H1 (cell line): ENCODE results near the gene CFLAR. TPM values are rescaled to one million over a fixed set of nuclear protein-coding genes. Genes with fewer than 3 reads are reported as not detected.

ENCODE experiments used
- CTCF ChIA-PET: fragments of 300-600 bp; sonication (Branson Sonifier 250); formaldehyde crosslinking; loops from one replicate; lab custom pipeline; 2021; ENCODE audit not compliant: partially characterized antibody; lab: Charles Lee
- POLR2A ChIA-PET: fragments of 300-600 bp; sonication (Branson Sonifier 250); formaldehyde crosslinking; loops from one replicate; lab custom pipeline; 2021; ENCODE audit warnings: inconsistent platforms; ENCODE audit not compliant: partially characterized antibody; lab: Charles Lee
- DNase-seq, 2 experiments: peaks; one replicate each; pipeline versions ENCODE4 v3.0.0 to v3.0.0-alpha.2; 2010 to 2022; ENCODE audit warnings: low spot score in 2 of 2, low read depth in 1 of 2, mixed read lengths in 1 of 2
- FAIRE-seq: peaks from 2 replicates; lab custom pipeline; 2011; peaks lifted over from hg19 to GRCh38; lab: Jason Lieb, UNC
- H2AFZ ChIP-seq: 2 replicates; pipeline ENCODE4 v1.8.1; 2012; ENCODE audit warnings: low read length, inconsistent platforms
- H2AK5ac ChIP-seq: 2 replicates; pipeline ENCODE4 v1.6.1; 2013; ENCODE audit warnings: low read depth, low read length
- H2BK120ac ChIP-seq: replicated peaks from 2 replicates; pipeline ENCODE3; 2013; ENCODE audit warnings: low read depth, low read length, inconsistent platforms
- H2BK12ac ChIP-seq: 2 replicates; pipeline ENCODE4 v1.6.1; 2013; ENCODE audit warnings: low read depth, low read length
- H2BK15ac ChIP-seq: 2 replicates; pipeline ENCODE4 v1.6.1; 2013; ENCODE audit warnings: low read length
- H2BK20ac ChIP-seq: 2 replicates; pipeline ENCODE4 v1.6.1; 2013; ENCODE audit warnings: low read length
- H2BK5ac ChIP-seq: 2 replicates; pipeline ENCODE4 v1.6.1; 2013; ENCODE audit warnings: low read depth, low read length
- H3K14ac ChIP-seq: 2 replicates; pipeline ENCODE4 v1.6.1; 2013; ENCODE audit warnings: inconsistent platforms; ENCODE audit not compliant: insufficient read length
- H3K18ac ChIP-seq: 2 replicates; pipeline ENCODE4 v1.6.1; 2013; ENCODE audit warnings: low read length; ENCODE audit errors: extremely low read depth
- H3K23ac ChIP-seq: 2 replicates; pipeline ENCODE4 v1.6.1; 2013; ENCODE audit warnings: inconsistent platforms; ENCODE audit not compliant: insufficient read length
- H3K23me2 ChIP-seq: 2 replicates; pipeline ENCODE4 v1.6.1; 2013; ENCODE audit warnings: low read depth, low read length
- H3K27ac ChIP-seq: 2 replicates; pipeline ENCODE4 v1.6.1; 2011; ENCODE audit warnings: low read depth, low read length, inconsistent platforms
- H3K27me3 ChIP-seq, 4 experiments: replicated peaks in 1 of 4; 1 replicate in 1 of 4; 2 replicates in 3 of 4; pipeline versions ENCODE4 v1.6.1 to v1.8.1; 2011 to 2013; ENCODE audit warnings: low read length in 3 of 4, mild to moderate bottlenecking in 3 of 4, inconsistent platforms in 2 of 4, mixed read lengths in 2 of 4, moderate library complexity in 1 of 4; ENCODE audit not compliant: control insufficient read depth in 3 of 4, insufficient read depth in 3 of 4; ENCODE audit errors: extremely low read depth in 1 of 4
- H3K36me3 ChIP-seq, 4 experiments: 2 replicates each; pipeline versions ENCODE4 v1.6.1 to v1.8.1; 2011 to 2013; ENCODE audit warnings: mild to moderate bottlenecking in 4 of 4, low read length in 3 of 4, moderate library complexity in 2 of 4, control low read depth in 1 of 4, inconsistent platforms in 1 of 4; ENCODE audit not compliant: insufficient read depth in 4 of 4, control insufficient read depth in 2 of 4
- H3K4ac ChIP-seq: replicated peaks from 2 replicates; pipeline ENCODE3; 2013; ENCODE audit warnings: low read length, low read depth, mixed read lengths, inconsistent platforms; ENCODE audit not compliant: insufficient read length
- H3K4me1 ChIP-seq, 4 experiments: replicated peaks in 1 of 4; 1 replicate in 1 of 4; 2 replicates in 3 of 4; pipeline versions ENCODE4 v1.6.1 to v1.8.1; 2011 to 2013; ENCODE audit warnings: low read length in 3 of 4, inconsistent platforms in 2 of 4, mixed read lengths in 1 of 4; ENCODE audit not compliant: insufficient read depth in 4 of 4, control insufficient read depth in 3 of 4
- H3K4me2 ChIP-seq, 2 experiments: 2 replicates each; pipeline versions ENCODE4 v1.6.1 to v1.8.1; 2011 to 2013; ENCODE audit warnings: low read depth in 2 of 2, low read length in 2 of 2, control low read depth in 1 of 2, inconsistent platforms in 1 of 2, mild to moderate bottlenecking in 1 of 2; ENCODE audit not compliant: insufficient read depth in 1 of 2
- H3K4me3 ChIP-seq, 4 experiments: fragments of 200-600, 300-600 bp in 1 of 4; sonication (generic), shearing (Covaris generic), sonication (Bioruptor Twin) in 1 of 4; 2 replicates each; pipeline versions ENCODE4 v1.5.1 to v1.8.1; 2011 to 2016; ENCODE audit warnings: low read length in 4 of 4, low read depth in 3 of 4, control low read depth in 2 of 4, inconsistent platforms in 2 of 4, mild to moderate bottlenecking in 2 of 4, mixed read lengths in 1 of 4, moderate library complexity in 1 of 4; ENCODE audit not compliant: insufficient read depth in 2 of 4; ENCODE audit errors: extremely low read depth in 1 of 4
- H3K56ac ChIP-seq: replicated peaks from 2 replicates; pipeline ENCODE3; 2013; ENCODE audit warnings: low read depth, mild to moderate bottlenecking, mixed read lengths, low read length, inconsistent platforms; ENCODE audit not compliant: insufficient read length
- H3K79me1 ChIP-seq: 2 replicates; pipeline ENCODE4 v1.6.1; 2013; ENCODE audit warnings: low read depth, low read length, control low read depth
- H3K79me2 ChIP-seq, 2 experiments: 2 replicates each; pipeline versions ENCODE4 v1.6.1 to v1.8.1; 2012 to 2013; ENCODE audit warnings: low read length in 2 of 2, mild to moderate bottlenecking in 2 of 2, inconsistent platforms in 1 of 2; ENCODE audit not compliant: insufficient read depth in 2 of 2, control insufficient read depth in 1 of 2
- H3K9ac ChIP-seq, 4 experiments: replicated peaks in 1 of 4; 1 replicate in 1 of 4; 2 replicates in 3 of 4; pipeline versions ENCODE4 v1.6.1 to v1.8.1; 2011 to 2013; ENCODE audit warnings: low read depth in 3 of 4, low read length in 3 of 4, control low read depth in 2 of 4, mild to moderate bottlenecking in 2 of 4, moderate library complexity in 2 of 4, inconsistent platforms in 1 of 4; ENCODE audit errors: extremely low read depth in 1 of 4
- H3K9me3 ChIP-seq, 2 experiments: 2 replicates each; pipeline versions ENCODE4 v1.6.1 to v1.8.1; 2012 to 2013; ENCODE audit warnings: mild to moderate bottlenecking in 2 of 2, moderate library complexity in 2 of 2, control low read depth in 1 of 2, inconsistent platforms in 1 of 2, low read depth in 1 of 2, low read length in 1 of 2, mixed read lengths in 1 of 2; ENCODE audit not compliant: insufficient read depth in 2 of 2
- H4K20me1 ChIP-seq, 2 experiments: replicated peaks in 1 of 2; 2 replicates each; pipeline versions ENCODE3 to v1.8.1; 2011 to 2013; ENCODE audit warnings: inconsistent platforms in 2 of 2, low read length in 2 of 2, mild to moderate bottlenecking in 1 of 2; ENCODE audit not compliant: insufficient read depth in 2 of 2, control insufficient read depth in 1 of 2
- H4K5ac ChIP-seq: 2 replicates; pipeline ENCODE4 v1.6.1; 2013; ENCODE audit warnings: low read length, low read depth, mixed read lengths, inconsistent platforms; ENCODE audit not compliant: insufficient read length
- H4K8ac ChIP-seq: 2 replicates; pipeline ENCODE4 v1.8.0; 2013; ENCODE audit warnings: mild to moderate bottlenecking, moderate library complexity, low read length, inconsistent platforms; ENCODE audit not compliant: insufficient read depth; ENCODE audit errors: extremely low read depth
- H4K91ac ChIP-seq: replicated peaks from 2 replicates; pipeline ENCODE3; 2013; ENCODE audit warnings: low read length, mixed read lengths, inconsistent platforms; ENCODE audit not compliant: insufficient read length
- ASH2L ChIP-seq: fragments of 200-600, 300-600 bp; sonication (generic); IDR thresholded peaks from one replicate; pipeline ENCODE4 v1.7.1; 2017; ENCODE audit warnings: low read length
- CEBPB ChIP-seq: IDR thresholded peaks from 2 replicates; pipeline ENCODE4 v1.6.1; 2012; ENCODE audit warnings: low read depth, low read length
- POLR2A ChIP-seq, 2 experiments: IDR thresholded peaks; 1 replicate in 1 of 2; 2 replicates in 1 of 2; pipeline ENCODE4 v1.6.1; 2011; ENCODE audit warnings: low read depth in 2 of 2, low read length in 2 of 2, mild to moderate bottlenecking in 2 of 2; ENCODE audit errors: control extremely low read depth in 1 of 2
- SUZ12 ChIP-seq: fragments of 200-600 bp; sonication (generic); IDR thresholded peaks from 2 replicates; pipeline ENCODE4 v1.6.1; 2012; ENCODE audit warnings: mild to moderate bottlenecking, inconsistent platforms, low read length, moderate library complexity, mixed read lengths
- WGBS, 2 experiments: shearing (Covaris generic) in 1 of 2; methylation state at CpG; one replicate each; pipeline versions ENCODE4 v1.1.6 to v1.1.7; 2013 to 2015; ENCODE audit warnings: low lambda C conversion rate in 2 of 2, mixed read lengths in 2 of 2, inconsistent platforms in 1 of 2, low coverage in 1 of 2, missing lambda C conversion rate in 1 of 2; ENCODE audit not compliant: insufficient replicate concordance in 2 of 2, insufficient coverage in 1 of 2, insufficient read length in 1 of 2; ENCODE audit errors: extremely low coverage in 1 of 2, missing lambda C conversion rate in 1 of 2; 5-methylcytosine and 5-hydroxymethylcytosine counted together
- polyA plus RNA-seq, 7 experiments: library from polyadenylated mRNA; depleted of rRNA in 3 of 7; stranded (reverse) in 5 of 7; unstranded in 2 of 7; fragments of >200 nt in 5 of 7; fragments of 200-250 nt in 2 of 7; gene quantifications; 1 replicate in 5 of 7; 2 replicates in 1 of 7; 4 replicates in 1 of 7; pipeline versions ENCODE4 v1.2.1 to v1.2.3, GENCODE V29; 2011 to 2013; ENCODE audit warnings: missing spikeins in 2 of 7, mixed read lengths in 2 of 7
- total RNA-seq: library from RNA; stranded (reverse); fragmentation: NEBNext Ultra II Directional; extraction: Animal tissue kit (Norgen Biotek cat#: 25700); gene quantifications from 2 replicates; pipeline ENCODE4 v1.2.1, GENCODE V29; 2021
- TF ChIP-seq, protein P1 (sequence below): IDR thresholded peaks from 2 replicates; pipeline ENCODE4 v1.6.1; 2012; ENCODE audit warnings: inconsistent platforms

CFLAR gene
- total and polyA plus RNA-seq, 2 of the 8 experiments (the other 6 are each of a cell fraction or from before 2014, with no cell fraction given) = 1.1 to 3.9 TPM

DNA sequence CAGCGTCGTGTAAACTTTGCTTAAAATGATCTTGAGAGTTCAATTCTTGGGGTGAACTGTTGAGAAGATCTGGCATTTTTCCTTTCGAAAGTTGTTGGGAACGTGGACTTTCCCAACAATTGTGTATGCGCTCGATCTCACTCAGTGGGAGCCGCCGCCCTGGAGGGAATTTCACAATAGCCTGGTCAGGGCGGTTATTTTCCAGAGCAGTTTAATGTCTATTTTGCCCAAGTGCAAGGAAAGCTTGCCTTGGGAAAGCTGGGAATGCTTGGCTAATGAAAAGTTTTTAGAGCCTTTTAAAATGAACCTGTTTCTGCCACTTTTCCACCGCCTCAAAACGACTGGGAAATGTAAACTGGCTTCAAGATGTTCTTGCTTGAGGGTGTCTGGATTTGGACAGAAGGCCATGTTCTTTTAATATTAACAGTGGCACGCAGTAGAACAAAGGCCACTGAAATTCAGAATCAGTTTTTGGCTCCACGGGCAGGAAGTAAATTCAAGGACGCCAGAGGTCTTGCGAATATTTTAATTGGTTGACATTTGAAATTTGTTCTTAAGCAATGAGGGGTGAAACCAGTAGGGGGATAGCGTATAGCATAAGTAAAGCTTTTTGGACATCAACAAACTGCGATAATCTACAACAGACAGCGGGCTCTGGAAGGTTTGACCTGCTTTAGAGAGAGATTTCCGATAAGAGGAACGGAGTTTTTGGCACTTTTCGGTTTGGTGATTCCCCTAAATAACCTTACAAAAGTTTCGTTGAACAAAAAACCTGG, 1.2 kb downstream of the CFLAR start:
- Histone ChIP-seq H3K79me1 (no peaks in the 10 kb centered on the region), H3K23ac (no peak overlapping the region), H2BK5ac (0 out of 2 replicates have a peak overlapping the region, but pooled peaks have one; percentile 68), H2AK5ac (no peak overlapping the region), H2BK12ac (no peak overlapping the region), H3K14ac (no peak overlapping the region), H3K79me2 (no peaks in the 10 kb centered on the region), H2AFZ (0 out of 2 replicates have a peak overlapping the region, but pooled peaks have one; percentile 31), H2BK120ac (peak overlapping the region; percentile 96), H3K27ac (peak overlapping the region; percentile 58), H3K4ac (peak overlapping the region; percentile 58), H3K4me3 (peak overlapping the region; percentile 52 to 87 (median 70)), H3K56ac (peak overlapping the region; percentile 61), H3K9me3 (peaks cover 0 to 4% of the 10 kb centered on the region in 2 experiments; a peak in 1 of 4 replicates), H2BK15ac (0 out of 2 replicates have a peak overlapping the region, but pooled peaks have one; percentile 49), H3K23me2 (peaks cover 9% of the 10 kb centered on the region), H4K91ac (peak overlapping the region; percentile 83), H3K4me1 (peaks cover 4 to 11% (median 7%) of the 10 kb centered on the region in 4 experiments), H3K18ac (peak overlapping the region; percentile 48; the same call in 1 of the 2 replicates), H3K9ac (peak overlapping the region in 3 of 4 experiments; percentile 56 to 79 (median 79); a peak in 6 of 7 replicates), H3K4me2 (peak overlapping the region; percentile 54 to 89), H4K20me1 (peaks cover 0 to 2% of the 10 kb centered on the region in 2 experiments), H2BK20ac (no peak overlapping the region), H3K36me3 (no peaks in the 10 kb centered on the region), H4K5ac (peak overlapping the region; percentile 76), H3K27me3 (no peaks in the 10 kb centered on the region), H4K8ac (peak overlapping the region; percentile 97)
- CTCF ChIA-PET = interaction anchor here (0.7 to 2.8 kb wide), 15 partner anchors 9 to 154 kb away, joined by 3 to 21 read pairs (median 5); partner anchors contain the start of genes CASP10 and ORC2
- 44% methylated on average over 22 of the region's 22 CpGs; no CpG with 5 or more reads in 1 of the 2 experiments for WGBS, 2 experiments
- DNase-seq (no peak), FAIRE-seq (no peak)
- POLR2A ChIA-PET = interaction anchor here (0.7 to 3.7 kb wide), 10 partner anchors 10 to 253 kb away, joined by 3 to 16 read pairs (median 6); partner anchors contain the start of genes CLK1, NIF3L1, ORC2 and PPIL3
- TF ChIP-seq CEBPB = peak; percentile 79
- no peak for TF ChIP-seq ASH2L
- TF ChIP-seq, protein P1, sequence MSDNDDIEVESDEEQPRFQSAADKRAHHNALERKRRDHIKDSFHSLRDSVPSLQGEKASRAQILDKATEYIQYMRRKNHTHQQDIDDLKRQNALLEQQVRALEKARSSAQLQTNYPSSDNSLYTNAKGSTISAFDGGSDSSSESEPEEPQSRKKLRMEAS = no peak
- no peak for TF ChIP-seq POLR2A (IDR thresholded peaks at IDR 0.05; ENCODE audit: control extremely low read depth in 1 of 2, low read depth in 2 of 2, low read length in 2 of 2)
- no peak for TF ChIP-seq SUZ12
